NCI-H226 (cell line): ENCODE data around the gene SRD5A3.

Experiments used
- DNase-seq: peaks from one replicate; pipeline ENCODE4 v3.0.0-alpha.2; 2015

The SRD5A3 gene

GRCh38 chr4:55380576-55380975, 34.5 kb downstream of the SRD5A3 start:
- no peak for DNase-seq

GRCh38 chr4:55381502-55381901, 35.5 kb downstream of the SRD5A3 start:
- DNase-seq = no peak

DNA sequence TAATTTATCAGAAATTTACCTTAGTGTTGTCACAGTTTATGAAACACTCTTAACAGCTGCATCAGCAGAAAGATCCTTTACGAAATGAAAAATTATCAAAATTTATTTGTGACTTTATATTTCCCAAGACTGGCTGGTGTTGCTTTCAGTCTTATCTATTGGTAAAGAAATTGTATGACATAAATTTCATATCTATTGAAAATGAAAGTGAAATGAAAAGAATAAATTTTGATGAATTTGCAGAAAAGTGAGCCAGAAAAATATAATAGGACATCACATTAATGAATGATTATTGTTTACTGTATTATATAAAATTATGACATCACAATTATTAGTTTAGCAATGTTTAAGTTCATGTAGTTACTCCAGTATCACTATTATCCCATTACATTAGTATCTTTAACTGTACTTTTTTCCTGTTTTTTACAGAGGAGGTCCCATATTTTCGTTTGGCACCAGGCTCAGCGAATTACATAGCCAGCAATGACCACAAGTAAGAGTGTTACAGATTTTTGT, 36.5 kb downstream of the SRD5A3 start:
- no peak for DNase-seq

DNA sequence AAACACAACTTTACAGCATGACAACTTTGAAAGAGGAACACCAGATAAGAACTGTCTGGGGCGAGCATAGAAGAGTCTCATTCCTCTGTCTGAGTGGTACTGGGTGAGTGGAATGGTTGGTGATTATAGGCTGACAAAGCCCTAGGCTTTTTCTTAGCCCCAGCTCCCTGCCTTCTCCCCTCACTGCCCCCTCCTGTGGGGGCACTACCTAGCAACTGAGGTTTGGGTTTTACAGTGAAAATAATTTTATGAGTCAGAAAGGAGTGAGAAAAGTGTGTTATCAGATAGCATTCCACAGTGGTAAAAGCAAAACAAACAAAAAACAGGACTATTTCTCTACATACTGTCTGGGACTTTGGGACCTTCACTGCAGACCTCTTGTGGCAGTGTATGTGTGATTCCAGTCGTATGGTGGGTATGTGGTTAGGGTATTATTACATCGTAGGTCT, 39.2 kb downstream of the SRD5A3 start:
- peak; percentile 30 for DNase-seq

- peak; percentile 28 for DNase-seq
Measured at GRCh38 chr4:55386073-55386472, 40.0 kb downstream of the SRD5A3 start.

DNA sequence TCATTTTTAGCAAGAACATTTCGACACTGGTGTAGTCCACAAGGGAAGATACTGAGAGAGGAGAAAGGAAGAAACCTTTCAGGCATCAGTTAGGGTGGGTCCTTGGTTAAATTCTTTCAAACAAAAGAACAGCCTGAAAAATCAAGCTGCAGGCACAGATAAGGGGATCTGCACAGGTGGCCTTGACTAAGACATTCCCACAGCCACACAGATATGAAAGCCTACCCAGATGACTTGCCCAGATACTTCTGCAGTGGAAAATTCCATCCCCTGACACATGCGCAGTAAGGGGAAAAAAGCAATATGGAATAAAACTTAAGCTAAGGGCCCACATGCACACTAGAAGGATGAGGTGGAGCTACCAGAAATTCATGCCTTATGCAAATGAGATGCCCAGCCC, 40.8 kb downstream of the SRD5A3 start:
- DNase-seq = no peak

DNA sequence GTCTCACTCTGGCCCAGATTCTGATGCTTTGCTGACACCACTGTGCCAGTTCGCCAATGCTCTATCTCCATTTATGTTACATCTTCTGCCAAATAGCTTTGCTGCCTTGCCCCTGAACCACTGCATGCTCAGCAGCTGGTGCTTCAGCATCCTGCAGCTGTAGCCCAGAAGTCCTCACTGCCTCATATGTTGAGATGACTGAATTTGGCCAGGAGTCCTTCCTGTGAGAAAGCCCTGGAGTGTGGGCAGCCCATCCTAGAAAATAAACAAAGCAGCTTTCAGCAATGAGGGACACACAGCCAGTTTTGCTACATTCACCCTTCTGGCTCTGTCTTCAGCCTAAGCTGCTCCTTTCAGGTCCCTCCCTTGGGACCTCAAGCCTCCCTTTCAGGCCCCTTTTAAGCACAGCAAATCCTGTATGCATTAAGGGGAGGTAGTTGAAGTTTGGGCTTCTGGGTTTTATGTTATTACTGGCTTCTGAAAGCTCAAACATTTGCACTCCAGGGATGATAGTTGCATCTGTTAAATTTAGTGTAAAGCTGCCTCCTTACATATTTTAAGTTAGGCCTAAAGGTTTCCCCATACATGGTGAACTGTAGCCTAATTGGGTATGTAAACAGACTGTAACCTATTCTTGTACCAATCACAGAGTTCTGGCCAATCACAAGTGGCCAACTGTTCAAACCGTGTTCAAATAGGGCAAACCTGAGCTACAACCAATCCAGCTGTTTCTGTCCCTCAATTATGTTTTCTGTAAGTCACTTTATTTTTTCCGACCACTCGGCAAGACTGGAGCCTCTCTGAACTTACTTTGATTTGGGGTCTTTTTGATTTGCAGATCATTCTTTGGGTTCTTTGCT, 47.6 kb downstream of the SRD5A3 start:
- DNase-seq = no peak

GRCh38 chr4:55395218-55395528, 49.1 kb downstream of the SRD5A3 start:
- DNase-seq = no peak

GRCh38 chr4:55395529-55396307, 49.7 kb downstream of the SRD5A3 start, which contains the start of gene TMEM165:
TMEM165 (plus strand) TSS chr4:55395957; CDS start chr4:55396190, 233 bp downstream.
- DNase-seq = peak; percentile 89

DNA sequence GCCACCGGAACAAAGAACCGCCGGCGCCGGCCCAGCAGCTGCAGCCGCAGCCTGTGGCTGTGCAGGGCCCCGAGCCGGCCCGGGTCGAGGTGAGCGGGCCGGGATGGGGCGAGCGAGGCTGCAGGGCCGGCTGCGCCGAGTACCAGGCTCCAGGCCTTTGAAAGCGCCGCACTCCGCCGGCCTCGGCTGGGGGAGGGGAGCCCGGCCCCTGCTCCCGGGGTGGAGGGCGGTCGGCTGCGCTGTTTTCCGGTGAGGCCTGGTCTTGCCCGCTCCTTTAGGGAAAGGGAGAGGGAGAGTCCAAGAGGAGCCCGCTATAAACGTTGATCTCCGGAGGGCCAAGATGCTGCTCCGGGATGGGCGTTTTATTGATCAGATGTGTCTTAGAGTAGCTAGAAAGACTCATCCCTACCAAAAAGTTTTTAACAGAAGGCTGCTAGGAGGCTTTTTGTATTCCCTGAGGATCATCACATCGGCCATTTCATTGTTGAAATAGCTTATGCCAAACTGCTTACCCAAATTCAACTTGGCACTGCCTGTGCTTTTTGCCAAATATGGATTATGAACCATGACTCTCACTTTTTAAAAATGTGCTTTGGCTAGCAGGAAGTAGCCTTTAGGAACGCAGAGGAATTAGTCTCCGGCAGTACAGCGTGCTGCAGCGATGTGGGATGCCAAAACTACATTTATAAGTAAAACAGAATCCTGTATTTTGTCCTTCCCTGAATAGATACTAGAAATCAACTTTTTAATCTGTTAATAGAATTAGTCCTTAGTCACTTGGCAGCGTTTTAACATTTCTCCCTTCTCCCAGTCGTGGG, 50.5 kb downstream of the SRD5A3 start:
- DNase-seq = no peak

DNA sequence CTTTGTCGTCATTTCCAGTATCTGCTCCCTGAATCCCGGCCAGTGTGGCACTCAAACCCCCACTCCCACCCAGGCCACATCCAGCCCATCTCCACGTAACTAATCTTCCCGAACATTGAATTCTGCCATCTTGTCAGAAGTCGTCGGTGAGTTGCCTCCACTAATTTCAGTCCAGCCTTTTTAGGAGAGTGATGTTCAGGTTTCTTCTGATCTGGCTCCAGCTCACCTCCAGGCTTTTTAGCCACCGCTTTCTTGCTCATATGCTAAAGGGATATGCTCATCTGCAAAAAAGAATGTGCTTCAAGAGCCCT, 51.0 kb downstream of the SRD5A3 start:
- DNase-seq = no peak

DNA sequence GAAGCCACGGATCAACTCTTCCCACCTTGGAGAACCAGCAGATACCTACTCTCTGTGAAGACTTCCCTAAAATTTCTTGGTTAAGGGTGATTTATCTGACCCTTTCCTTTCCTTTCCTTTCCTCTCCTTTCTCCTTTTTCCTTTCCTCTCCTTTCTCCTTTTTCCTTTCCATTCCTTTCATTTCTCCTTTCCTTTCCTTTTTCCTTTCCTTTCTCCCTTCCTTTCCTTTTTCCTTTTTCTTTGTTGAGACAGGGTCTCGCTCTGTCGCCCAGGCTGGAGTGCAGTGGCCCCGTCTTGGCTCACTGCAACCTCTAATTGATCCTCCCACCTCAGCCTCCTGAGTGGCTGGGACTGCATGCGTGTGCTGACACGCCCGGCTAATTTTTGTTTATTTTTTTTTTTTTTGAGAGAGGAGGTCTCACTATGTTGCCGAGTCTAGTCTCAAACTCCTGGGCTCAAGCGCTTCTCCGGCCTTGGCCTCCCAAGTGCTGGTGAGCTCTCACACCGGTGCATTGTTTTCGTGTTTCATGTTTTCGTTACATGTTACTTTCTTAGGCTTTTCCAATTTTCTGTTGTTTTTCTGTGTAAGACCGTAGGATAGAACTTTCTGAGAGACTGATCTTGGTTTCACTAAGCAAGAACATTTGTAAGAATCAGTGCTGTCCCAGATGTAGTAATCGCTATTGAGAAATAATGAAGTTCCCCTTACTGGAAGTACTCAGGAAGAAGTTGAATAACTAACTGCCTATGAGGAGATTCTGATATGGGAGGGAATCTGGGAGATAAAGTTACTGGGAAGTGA, 51.7 kb downstream of the SRD5A3 start:
- peak; percentile 59 for DNase-seq

DNA sequence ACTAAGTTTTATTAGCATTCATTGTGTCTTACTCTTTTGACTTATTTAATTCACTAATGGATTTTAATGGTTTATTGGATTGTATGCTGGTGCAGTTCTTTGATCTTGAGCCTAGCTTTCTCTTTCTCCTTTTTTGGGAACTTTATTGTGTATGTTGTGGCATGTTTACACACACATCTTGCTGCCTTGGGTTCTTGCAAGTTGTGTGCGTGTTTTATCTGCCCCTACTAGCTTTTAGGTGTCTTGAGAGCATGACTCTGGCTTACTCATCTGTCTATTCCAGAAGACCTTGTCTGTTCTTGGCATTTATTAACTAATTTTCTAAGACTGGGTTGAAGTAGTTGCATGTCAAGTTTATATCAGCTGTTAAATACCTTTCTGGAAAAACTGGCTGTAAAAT, 52.4 kb downstream of the SRD5A3 start:
- DNase-seq = peak; percentile 44

GRCh38 chr4:55398966-55399365, 52.9 kb downstream of the SRD5A3 start:
- no peak for DNase-seq

- no peak for DNase-seq
Measured at GRCh38 chr4:55399581-55399980, 53.5 kb downstream of the SRD5A3 start.

DNA sequence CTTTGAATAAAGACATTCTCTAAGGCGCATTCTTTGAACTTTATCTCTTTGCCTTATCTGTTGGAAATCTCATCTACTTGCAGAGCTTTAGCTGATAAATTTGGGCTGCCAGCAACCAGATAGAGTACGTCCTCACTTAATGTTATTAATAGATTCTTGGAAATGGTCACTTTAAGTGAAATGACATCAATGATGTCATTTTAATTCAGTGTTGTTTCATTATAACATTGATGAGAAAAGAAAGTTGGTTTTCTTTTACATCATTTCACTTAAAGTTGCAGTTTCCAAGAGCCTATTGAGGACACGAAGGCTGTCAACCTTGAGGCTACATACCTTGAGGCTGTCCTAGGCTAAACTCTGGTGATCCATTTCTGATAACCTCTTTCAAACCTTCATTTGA, 59.0 kb downstream of the SRD5A3 start:
- DNase-seq = no peak

GRCh38 chr4:55406545-55406944, 60.5 kb downstream of the SRD5A3 start:
- DNase-seq = no peak

DNA sequence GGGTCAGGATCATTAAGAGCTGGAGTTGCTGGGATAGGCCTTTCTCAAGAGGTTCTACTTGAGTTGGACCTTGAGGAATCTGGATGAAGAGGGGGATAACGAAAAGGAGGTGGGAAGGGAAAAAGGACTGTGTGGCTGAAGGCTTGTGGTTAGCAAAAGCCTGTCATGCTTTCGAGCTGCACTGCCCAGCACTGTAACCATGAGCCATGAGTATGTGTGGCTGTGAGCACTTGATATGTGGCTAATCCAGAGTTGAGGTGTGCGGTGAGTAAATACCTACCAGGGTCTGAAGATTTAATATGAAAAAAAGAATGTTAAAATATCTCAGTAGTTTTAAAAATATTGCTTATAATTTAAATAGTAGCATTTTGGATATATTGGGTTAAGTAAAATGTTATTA, 61.1 kb downstream of the SRD5A3 start:
- no peak for DNase-seq

DNA sequence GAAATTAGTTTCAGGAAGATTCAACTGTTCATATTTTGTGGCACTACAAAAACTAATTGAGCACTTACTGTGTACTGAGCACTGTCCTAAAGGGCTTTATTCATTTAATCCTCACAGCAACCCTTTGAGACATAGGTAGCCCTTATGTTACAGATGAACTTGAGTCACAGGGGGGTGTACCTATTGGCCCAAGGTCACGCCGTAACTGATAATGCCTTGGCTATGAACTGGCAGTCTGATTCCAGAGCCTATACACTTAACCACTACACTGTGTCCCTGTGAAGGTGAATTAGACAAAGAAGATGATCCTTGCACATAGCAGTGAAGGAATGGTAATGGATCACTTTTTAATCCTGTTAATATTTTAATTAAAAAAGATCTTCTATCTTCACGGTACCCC, 61.7 kb downstream of the SRD5A3 start:
- DNase-seq = no peak

GRCh38 chr4:55409468-55410171, 63.6 kb downstream of the SRD5A3 start:
- DNase-seq = no peak

GRCh38 chr4:55410431-55410830, 64.4 kb downstream of the SRD5A3 start:
- no peak for DNase-seq

DNA sequence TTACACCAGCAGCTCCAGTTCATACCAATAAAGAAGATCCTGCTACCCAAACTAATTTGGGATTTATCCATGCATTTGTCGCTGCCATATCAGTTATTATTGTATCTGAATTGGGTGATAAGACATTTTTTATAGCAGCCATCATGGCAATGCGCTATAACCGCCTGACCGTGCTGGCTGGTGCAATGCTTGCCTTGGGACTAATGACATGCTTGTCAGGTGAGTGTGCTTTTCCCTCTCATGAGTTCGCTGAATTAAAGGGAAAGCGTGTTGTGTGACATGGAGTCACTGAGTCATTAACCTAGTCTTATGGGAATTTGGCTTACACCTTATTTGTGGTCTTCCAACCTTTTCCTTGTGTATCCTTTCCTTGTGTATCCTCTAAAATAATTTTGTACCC, 65.6 kb downstream of the SRD5A3 start:
- DNase-seq = no peak
